ENCODE results near the gene NEK1. TPM values are rescaled to one million over a fixed set of nuclear protein-coding genes. Genes with fewer than 3 reads are reported as not detected.

Gene NEK1
- total and polyA plus RNA-seq, 2 of the 4 experiments (the other 2 are of a cell fraction) = 3.3 to 3.9 TPM

DNA sequence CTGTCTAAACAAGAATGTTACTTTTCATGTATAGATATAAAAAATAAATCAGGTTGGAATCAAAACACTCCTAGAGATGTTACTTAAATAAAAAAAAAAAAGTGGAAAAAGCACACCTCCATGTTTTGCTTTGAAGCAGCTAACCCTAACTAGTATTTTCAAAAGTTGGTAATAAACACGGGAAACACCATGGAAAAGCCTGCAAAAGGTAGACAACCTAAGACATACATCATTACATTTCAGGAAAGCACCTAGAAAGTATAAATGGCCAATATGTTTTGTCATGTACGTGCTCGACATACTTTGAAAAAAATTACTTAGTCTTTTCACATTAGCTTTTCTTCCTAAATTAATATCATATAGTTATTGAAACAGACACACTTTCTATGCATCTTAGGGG, 211.6 kb downstream of the NEK1 start:
- intact Hi-C loops (cut with micrococcal nuclease) = loop anchor here (5.0 kb wide), 1 partner anchor 129 kb away; the partner anchor contains the start of gene SH3RF1
- H3K9ac ChIP-seq (ENCODE audit: low read depth, low read length) = no peak overlapping the region
- no peak overlapping the region for H3K27ac ChIP-seq (ENCODE audit: insufficient read depth, low read length)
- 0 out of 2 replicates have a peak, but pooled peaks cover 1% of the 10 kb centered on the region for H3K36me3 ChIP-seq (ENCODE audit: control insufficient read depth, insufficient read depth, low read length)
- no peak overlapping the region for H4K5ac ChIP-seq (ENCODE audit: low read depth, low read length)
- no peak overlapping the region for H2BK15ac ChIP-seq (ENCODE audit: low read depth, low read length)
- no peak for DNase-seq
- H2AK5ac ChIP-seq (ENCODE audit: low read depth, low read length) = no peak overlapping the region
- CTCF ChIA-PET = interaction anchor here (0.7 kb wide), 1 partner anchor 246 kb away, joined by 6 read pairs; no protein-coding TSS in a partner anchor
- no TSS peak for BruUV-seq (replicated peaks)
- no peak overlapping the region for H3K23ac ChIP-seq (ENCODE audit: low read depth, low read length)
- no peaks in the 10 kb centered on the region for H3K9me3 ChIP-seq (ENCODE audit: control insufficient read depth, insufficient read depth, low read length)
- H4K20me1 ChIP-seq (ENCODE audit: insufficient read depth, low read length) = no peaks in the 10 kb centered on the region
- WGBS, 2 experiments (ENCODE audit: extremely low coverage in 2 of 2, insufficient read length in 1 of 2) = no CpG with 5 or more reads among the region's 3 CpGs
- no peak overlapping the region for H3K56ac ChIP-seq (ENCODE audit: extremely low read depth, insufficient read depth, low read length)
- no peak overlapping the region for H3K4me3 ChIP-seq (ENCODE audit: insufficient read depth, low read depth, low read length)
- H2AFZ ChIP-seq (replicated peaks; ENCODE audit: low read length, poor library complexity) = no peak overlapping the region
- no peak overlapping the region for H2AK9ac ChIP-seq (replicated peaks; ENCODE audit: low read depth, low read length, poor library complexity)
- no peak overlapping the region for H2BK20ac ChIP-seq (ENCODE audit: low read depth, low read length)
- H3K18ac ChIP-seq (ENCODE audit: low read depth, low read length) = no peak overlapping the region
- H4K8ac ChIP-seq (ENCODE audit: low read depth in 2 of 2, low read length in 2 of 2) = no peak overlapping the region
- dilution Hi-C loops (cut with HindIII; ENCODE audit: low sequenced_read_pairs, unreplicated experiment) = no loop called here
- no peak overlapping the region for H3K4ac ChIP-seq (ENCODE audit: low read depth, low read length)
- in situ Hi-C loops (cut with MboI; ENCODE audit: low sequenced_read_pairs) = no loop called here
- peaks cover 2% of the 10 kb centered on the region; the same call in 1 of the 2 replicates for H3K4me1 ChIP-seq (ENCODE audit: control insufficient read depth, insufficient read depth, low read length)
- no peak overlapping the region for H4K91ac ChIP-seq (ENCODE audit: insufficient read depth, low read depth, low read length)
- TF ChIP-seq MAZ (IDR thresholded peaks at IDR 0.05; ENCODE audit: borderline replicate concordance, low read depth, low read length) (no peak), BHLHE40 (IDR thresholded peaks at IDR 0.05; ENCODE audit: low read depth, low read length) (no peak), MXI1 (IDR thresholded peaks at IDR 0.05; ENCODE audit: borderline replicate concordance, low read depth, low read length) (no peak), SMC3 (IDR thresholded peaks at IDR 0.05; ENCODE audit: low read depth, low read length) (no peak), RAD21 (IDR thresholded peaks at IDR 0.05; ENCODE audit: low read length) (no peak), NFE2L2 (IDR thresholded peaks at IDR 0.05; ENCODE audit: low read depth, low read length) (no peak), MAFK (IDR thresholded peaks at IDR 0.05; ENCODE audit: low read depth, low read length) (no peak), CHD1 (IDR thresholded peaks at IDR 0.05; ENCODE audit: low read depth, low read length) (no peak), RFX5 (IDR thresholded peaks at IDR 0.05; ENCODE audit: low read depth, low read length) (no peak), POLR2A (IDR thresholded peaks at IDR 0.05; ENCODE audit: low read depth, low read length) (no peak), FOS (IDR thresholded peaks at IDR 0.05; ENCODE audit: low read depth, low read length) (no peak), CEBPB (IDR thresholded peaks at IDR 0.05; ENCODE audit: low read depth, low read length) (no peak), RCOR1 (IDR thresholded peaks at IDR 0.05; ENCODE audit: insufficient replicate concordance, low read length) (no peak)
- TF ChIP-seq, protein P1, sequence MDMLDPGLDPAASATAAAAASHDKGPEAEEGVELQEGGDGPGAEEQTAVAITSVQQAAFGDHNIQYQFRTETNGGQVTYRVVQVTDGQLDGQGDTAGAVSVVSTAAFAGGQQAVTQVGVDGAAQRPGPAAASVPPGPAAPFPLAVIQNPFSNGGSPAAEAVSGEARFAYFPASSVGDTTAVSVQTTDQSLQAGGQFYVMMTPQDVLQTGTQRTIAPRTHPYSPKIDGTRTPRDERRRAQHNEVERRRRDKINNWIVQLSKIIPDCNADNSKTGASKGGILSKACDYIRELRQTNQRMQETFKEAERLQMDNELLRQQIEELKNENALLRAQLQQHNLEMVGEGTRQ (IDR thresholded peaks at IDR 0.05; ENCODE audit: low read depth, low read length) = no peak
- TF ChIP-seq, protein P2, sequence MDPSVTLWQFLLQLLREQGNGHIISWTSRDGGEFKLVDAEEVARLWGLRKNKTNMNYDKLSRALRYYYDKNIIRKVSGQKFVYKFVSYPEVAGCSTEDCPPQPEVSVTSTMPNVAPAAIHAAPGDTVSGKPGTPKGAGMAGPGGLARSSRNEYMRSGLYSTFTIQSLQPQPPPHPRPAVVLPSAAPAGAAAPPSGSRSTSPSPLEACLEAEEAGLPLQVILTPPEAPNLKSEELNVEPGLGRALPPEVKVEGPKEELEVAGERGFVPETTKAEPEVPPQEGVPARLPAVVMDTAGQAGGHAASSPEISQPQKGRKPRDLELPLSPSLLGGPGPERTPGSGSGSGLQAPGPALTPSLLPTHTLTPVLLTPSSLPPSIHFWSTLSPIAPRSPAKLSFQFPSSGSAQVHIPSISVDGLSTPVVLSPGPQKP (IDR thresholded peaks at IDR 0.05; ENCODE audit: borderline replicate concordance, low read depth, low read length) = no peak
- TF ChIP-seq, protein P3, sequence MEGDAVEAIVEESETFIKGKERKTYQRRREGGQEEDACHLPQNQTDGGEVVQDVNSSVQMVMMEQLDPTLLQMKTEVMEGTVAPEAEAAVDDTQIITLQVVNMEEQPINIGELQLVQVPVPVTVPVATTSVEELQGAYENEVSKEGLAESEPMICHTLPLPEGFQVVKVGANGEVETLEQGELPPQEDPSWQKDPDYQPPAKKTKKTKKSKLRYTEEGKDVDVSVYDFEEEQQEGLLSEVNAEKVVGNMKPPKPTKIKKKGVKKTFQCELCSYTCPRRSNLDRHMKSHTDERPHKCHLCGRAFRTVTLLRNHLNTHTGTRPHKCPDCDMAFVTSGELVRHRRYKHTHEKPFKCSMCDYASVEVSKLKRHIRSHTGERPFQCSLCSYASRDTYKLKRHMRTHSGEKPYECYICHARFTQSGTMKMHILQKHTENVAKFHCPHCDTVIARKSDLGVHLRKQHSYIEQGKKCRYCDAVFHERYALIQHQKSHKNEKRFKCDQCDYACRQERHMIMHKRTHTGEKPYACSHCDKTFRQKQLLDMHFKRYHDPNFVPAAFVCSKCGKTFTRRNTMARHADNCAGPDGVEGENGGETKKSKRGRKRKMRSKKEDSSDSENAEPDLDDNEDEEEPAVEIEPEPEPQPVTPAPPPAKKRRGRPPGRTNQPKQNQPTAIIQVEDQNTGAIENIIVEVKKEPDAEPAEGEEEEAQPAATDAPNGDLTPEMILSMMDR (conservative IDR thresholded peaks at IDR 0.05; ENCODE audit: low read depth, low read length) = no peak
- POLR2A ChIA-PET (ENCODE audit: unreplicated experiment) = no interaction called here
- no peaks in the 10 kb centered on the region for H3K79me1 ChIP-seq (ENCODE audit: low read depth in 1 of 2, low read length in 2 of 2)
- H2BK120ac ChIP-seq (ENCODE audit: low read depth, low read length) = no peak overlapping the region
- H3K4me2 ChIP-seq (ENCODE audit: low read depth, low read length) = no peak overlapping the region
- no peaks in the 10 kb centered on the region; the same call in 1 of the 2 replicates for H3K9me1 ChIP-seq (ENCODE audit: insufficient read depth, low read length)
- no peak for ATAC-seq (ENCODE audit: low read depth)
- H3K27me3 ChIP-seq (ENCODE audit: control insufficient read depth, insufficient read depth, low read length) = no peaks in the 10 kb centered on the region
- no peak overlapping the region for H3K14ac ChIP-seq (replicated peaks; ENCODE audit: low read depth, low read length)
- no peak overlapping the region for H2BK5ac ChIP-seq (ENCODE audit: low read depth, low read length, poor library complexity, severe bottlenecking)

All from IMR-90 (cell line).